Stimulated activated CD8-positive, alpha-beta memory T cell treated with anti-CD3 and anti-CD28 coated beads, Interleukin-4, amount 100 ng/mL, for 1 hour (primary cell): ENCODE measurements around the gene KCNIP3.
"Not testable (repeated sequence)": the region's sequence is repeated elsewhere in the genome, so short reads cannot be mapped to it uniquely, and the experiment has no call there.

Experiments
- DNase-seq, 2 donors: peaks; one replicate each; pipeline ENCODE4 v3.0.0-alpha.2; 2020; ENCODE audit warnings: low read depth in 2 of 2, low spot score in 1 of 2

The KCNIP3 gene

DNA sequence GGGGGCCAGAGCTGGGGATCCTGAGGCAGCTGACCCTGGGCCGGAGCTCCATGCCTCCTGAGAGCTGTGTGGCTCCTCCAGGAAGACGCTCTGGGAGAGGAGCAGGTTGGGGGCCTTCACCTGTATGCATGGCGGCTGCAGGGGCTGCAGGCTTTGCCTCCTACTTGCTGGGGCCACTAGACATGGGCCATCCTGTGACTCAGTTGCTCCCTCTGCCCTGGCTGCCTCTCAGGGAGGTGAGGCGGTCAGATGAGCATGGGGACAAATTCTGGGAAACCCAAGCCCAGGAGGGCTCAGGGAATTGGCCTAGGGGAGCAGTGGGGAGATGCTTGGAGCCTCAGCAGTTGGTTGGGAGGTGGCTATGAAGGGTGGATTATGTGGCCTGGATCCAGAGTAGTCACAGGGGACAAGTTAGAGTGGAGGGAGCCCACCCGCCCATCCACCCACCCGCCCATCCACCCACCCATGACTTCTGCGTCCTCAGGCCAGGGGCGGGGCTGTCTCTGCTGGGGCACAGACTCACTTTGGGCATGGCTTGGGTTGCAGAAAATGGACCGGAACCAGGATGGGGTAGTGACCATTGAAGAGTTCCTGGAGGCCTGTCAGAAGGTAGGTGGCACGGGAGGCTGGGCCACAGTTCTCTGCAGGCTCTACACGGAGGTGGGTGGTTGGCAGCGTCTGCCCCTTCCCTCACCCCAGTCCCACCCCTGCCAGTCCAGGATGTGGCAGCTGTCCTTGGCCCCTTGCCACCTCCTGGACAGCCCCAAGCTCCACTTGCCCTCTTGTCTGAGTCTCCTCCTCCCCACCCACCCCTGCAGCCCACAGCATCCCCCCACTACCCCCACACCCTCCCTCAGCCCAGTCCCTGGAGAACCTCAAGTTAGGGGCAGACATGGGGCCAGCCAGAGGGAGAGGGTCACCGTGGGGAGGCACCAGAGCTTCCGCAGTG, 85.8 kb downstream of the KCNIP3 start:
- DNase-seq: no peak

DNA sequence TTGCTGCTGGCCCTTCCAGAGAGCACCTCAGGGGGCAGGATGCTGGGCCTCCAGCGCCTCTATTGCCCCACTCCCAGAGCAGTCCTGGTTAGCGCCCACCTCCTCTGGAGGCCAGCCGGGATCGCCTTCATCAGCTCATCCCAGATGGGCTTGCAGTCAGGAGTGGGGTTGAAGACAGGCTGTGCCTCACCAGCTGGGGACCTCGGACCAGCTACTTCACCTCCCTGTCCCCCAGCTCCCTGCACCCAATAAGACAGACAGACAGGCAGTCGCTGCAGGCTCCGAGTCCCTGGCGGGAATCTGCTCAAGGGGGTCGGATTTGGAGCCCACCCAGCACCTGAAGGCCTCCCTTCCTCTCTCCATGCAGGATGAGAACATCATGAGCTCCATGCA, 86.5 kb downstream of the KCNIP3 start:
- no peak for DNase-seq

DNA sequence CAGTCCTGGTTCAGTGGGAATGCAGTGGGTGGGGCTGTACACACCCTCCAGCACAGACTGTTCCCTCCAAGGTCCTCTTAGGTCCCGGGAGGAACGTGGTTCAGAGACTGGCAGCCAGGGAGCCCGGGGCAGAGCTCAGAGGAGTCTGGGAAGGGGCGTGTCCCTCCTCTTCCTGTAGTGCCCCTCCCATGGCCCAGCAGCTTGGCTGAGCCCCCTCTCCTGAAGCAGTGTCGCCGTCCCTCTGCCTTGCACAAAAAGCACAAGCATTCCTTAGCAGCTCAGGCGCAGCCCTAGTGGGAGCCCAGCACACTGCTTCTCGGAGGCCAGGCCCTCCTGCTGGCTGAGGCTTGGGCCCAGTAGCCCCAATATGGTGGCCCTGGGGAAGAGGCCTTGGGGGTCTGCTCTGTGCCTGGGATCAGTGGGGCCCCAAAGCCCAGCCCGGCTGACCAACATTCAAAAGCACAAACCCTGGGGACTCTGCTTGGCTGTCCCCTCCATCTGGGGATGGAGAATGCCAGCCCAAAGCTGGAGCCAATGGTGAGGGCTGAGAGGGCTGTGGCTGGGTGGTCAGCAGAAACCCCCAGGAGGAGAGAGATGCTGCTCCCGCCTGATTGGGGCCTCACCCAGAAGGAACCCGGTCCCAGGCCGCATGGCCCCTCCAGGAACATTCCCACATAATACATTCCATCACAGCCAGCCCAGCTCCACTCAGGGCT, 87.9 kb downstream of the KCNIP3 start:
- no peak for DNase-seq

DNA sequence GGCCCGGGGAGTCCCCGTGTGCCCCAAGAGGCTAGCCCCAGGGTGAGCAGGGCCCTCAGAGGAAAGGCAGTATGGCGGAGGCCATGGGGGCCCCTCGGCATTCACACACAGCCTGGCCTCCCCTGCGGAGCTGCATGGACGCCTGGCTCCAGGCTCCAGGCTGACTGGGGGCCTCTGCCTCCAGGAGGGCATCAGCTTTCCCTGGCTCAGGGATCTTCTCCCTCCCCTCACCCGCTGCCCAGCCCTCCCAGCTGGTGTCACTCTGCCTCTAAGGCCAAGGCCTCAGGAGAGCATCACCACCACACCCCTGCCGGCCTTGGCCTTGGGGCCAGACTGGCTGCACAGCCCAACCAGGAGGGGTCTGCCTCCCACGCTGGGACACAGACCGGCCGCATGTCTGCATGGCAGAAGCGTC, 88.4 kb downstream of the KCNIP3 start:
- no peak for DNase-seq

DNA sequence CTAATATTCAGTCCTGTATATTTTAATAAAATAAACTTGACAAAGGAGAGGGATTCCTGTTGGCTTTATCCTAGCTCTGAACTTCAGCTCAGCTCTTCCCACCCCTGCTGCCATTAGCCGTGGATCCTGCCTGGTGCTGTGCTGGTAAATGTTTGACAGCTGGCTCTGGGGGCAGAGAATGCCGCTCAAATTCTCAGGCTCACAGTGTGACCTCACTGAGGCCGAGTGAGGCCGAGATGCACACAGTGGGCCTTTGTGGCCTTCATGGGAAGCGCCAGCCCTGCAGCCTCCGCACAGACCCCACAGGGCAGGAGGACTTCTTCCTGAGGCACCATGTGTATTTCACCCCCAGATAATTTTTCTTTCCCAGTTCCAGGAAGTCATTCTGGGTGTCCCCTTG, 88.9 kb downstream of the KCNIP3 start:
- DNase-seq: no peak

DNA sequence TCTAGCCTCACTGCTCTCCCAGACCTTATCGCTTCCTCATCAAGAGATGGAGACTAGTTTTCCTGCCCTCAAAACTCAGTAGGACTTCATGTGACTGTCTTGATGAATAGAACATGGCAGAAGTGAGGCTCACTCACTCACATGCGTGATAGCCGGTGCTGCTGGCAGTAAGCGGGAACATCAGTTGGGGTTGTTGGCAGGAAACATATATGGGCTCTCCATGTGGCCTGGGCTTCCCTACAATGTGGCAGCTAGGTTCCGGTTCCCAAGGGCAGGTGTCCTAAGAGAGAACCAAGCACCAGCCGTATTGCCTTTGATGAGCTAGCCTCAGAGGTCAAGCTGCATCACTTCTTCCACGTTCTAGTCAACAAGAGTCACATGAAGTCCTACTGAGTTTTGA, 90.2 kb downstream of the KCNIP3 start:
- no peak for DNase-seq

DNA sequence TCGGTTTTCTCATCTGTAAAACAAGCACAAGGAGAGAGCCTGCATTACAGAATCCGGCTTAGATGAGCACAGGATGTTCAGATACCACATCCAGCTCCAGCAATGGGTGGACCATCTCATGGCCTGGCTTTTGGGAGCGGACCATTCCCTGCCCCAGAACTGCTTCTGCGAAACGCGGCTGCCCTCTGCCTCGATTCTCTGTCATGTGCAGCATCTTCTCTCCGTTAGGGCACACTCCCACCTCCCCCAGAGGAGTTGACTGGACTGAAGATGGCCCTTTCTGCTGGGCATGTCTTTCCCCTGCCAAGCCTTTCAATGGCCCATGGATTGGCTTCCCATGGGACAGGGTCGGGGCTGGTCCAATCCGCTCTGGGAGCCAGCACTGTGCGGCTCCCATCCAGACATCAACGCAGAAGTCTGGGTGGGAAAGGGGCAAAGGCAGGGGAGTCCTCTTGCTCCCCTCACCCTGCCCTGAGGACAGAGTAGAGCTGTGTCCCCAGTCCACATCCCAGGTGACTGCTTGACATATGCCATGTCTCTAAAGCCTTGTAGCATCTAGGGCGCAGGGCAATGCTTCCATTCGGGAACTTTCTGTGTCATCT, 91.0 kb downstream of the KCNIP3 start:
- no peak for DNase-seq

DNA sequence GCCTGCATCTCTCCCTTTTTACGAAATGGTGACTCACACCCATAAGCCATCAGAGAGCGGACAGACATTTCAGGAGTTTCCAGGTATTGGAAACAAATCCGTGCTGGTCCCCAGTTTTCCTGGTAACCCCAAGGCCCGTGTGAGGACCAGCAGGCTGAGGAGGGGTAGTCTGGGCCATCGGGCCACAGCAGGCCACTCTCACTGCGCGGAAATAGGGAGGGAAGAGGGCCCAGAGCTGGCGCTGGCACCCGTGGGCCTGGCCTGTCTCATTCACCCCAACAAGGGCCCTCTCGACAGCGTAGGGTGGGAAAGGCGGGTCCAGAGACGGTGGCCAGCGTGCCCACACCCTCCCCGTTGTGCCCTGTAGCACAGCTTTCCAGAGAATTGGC, 91.7 kb downstream of the KCNIP3 start:
- DNase-seq: no peak

DNA sequence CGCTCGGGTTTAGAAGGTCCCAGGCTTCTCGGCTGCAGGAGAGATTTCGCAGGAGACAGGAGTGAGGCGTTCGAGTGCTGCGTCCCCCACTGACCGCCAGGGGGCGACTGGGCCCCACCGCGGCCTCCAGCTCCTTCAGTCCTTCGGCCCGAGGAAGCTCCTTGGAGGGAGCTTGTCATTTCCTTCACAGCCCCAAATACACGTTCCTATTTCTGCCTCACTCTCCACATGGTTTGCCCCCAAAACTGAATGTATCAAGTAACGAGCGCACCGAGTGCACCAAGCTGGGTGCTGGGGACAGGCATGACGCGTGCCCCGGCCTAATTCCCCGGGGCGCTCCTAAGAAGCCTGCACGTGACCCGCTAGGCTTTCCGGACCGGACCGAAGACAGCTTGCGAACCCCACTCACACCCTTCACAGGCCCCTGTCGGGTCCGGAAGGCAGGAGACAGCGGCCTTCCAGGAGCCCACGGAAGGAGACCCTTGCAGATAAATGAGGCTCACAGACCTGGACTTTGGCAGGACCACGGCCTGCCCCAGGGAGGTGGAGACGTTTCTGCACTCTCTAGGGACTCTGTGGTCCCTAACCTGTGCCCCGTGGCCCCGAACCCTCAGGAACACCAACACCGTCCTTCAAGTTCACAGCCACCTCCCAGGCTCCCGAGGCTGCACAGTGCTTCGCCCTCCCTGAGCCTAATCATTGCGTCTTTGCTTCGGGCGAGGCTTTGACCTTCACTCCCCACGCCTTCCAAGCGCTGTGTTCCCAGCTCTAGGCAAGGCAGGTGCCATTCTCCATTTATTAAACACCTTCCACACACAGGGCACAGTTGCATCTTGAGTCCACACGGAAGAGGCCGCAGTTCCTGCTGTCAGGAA, 92.3 kb downstream of the KCNIP3 start:
- DNase-seq: no peak

DNA sequence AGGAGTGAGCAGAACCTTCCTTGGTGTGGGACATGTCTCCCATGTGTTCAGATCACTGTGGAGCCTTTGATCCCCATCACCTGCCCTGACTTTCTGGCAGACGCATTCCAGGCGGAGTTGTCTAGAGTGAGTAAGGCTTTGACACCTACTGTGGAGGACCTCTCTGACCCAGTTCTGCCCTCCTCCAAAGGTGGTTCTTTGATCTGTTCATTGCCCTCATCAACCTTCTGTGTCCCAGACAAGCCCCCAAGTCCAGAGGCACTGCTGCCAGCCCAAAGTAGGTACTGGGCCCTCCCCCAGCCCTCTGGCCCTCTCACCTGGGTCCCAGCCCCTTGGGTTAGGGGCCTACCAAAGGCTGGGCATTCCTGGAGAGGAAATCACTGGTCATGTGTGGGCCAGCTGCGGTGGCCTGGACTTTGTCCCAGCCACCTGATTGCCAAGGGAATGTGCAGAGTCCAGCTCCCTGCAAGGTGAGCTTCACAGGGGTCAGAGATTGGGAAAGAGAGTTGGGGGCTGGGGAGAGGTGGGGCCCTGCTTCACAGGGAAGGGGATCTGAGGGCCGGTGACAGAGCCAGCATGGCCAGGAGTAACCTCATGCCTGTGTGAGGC, 93.2 kb downstream of the KCNIP3 start:
- DNase-seq: no peak

DNA sequence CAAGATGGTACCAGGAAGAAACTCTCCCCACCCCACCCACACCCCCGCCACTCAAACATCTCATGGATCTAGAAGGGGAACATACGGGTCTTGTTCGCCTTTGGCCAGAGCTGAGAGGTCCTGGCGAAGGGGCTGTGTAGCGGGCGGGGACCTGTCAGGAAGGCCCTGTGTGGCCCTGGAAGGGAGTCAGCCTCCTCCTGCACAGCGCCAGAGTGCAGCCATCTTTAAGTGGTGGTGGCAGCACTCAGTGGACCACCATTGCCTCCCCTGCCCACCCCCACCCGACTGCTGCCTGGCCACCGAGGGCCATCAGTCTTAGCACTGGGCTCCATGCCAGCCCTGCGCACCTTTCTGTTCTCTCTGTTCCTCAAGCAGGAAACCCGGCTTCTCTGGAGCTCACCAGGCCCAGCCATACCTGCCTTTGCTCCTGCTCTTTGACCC, 93.8 kb downstream of the KCNIP3 start:
- no peak for DNase-seq

DNA sequence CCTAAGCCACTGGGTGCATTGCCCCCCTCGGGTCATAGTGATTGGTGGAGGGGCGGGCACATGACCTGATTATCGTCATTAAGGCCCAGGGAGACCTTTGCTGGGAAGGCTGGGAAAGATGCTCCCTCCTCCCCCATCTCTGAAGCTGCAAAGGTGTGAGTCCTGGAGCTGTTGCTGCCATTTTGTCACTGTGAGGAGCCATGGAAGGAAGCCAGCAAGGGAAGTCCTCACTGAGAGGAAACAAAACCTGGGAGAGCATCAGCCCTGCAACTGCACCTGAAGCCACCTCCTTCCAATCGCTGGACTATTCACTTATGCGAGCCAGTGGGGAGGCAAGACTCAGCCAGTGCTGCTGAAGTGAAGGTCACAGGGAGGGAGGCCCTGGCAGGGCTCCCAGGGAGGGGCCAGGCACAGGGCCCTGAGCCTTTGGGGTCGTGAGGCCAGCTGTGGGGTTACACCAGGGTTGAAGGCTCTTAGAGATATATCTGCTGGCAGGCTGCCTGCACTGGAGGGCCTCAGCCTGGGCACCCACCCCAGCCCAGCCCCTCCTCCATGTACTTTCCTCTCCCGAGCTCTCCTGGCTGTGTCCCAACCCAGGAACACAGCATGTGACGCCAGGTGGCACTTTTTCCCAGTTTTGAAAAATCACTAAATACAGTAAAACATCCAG, 94.6 kb downstream of the KCNIP3 start:
- DNase-seq: no peak

DNA sequence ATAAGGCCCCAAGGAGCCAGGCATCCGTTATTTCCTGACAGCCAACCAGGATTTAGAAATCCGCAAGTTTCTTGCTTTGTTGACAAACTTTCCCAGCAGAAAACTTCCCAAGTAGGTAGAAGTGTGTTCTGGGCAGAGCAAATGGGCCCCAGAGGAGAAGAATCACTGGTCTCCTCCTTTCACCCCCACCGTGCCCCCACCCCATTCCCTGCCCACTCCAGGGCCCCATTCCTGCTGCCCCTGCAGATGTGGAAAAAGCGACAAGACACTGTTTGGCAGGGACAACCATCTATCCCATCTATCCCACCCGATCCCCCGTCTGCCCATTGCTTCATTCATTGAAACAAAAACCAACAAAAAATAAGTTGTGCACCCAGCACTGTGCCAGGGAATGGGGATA, 95.2 kb downstream of the KCNIP3 start:
- DNase-seq: no peak

DNA sequence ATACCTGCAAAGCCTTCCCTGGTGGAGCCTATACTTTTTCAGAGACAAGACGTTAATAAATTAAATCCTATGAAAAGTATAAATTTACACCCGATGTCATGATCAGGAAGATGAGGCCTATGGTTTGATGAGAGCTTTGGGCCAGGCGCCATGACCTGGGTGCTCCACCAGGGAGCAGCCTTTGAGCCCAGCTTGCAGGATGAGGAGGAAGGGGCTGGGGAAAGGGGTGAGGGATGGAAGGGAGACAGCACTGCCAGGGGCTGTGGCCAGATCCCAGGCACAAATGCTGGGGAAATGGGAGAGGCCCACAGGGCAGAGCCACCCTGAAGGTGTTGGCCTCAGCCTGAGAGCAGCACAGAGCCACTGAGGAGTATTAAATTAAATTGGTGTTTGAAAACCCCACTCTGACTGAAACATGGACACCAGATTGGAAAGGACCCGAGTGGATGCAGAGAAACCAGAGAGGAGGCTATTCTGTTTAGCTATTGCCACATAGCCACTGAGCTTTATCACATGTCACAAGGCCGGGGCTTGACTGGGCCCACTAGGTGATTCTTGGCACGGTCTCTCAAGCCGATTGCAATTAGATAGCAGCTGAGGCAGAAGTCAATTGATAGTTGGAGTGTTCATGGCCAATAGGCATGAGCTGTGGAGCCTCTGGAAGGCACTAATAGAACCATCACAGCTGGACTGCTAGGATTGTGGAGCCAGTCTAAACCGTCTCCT, 95.7 kb downstream of the KCNIP3 start:
- DNase-seq: no peak

DNA sequence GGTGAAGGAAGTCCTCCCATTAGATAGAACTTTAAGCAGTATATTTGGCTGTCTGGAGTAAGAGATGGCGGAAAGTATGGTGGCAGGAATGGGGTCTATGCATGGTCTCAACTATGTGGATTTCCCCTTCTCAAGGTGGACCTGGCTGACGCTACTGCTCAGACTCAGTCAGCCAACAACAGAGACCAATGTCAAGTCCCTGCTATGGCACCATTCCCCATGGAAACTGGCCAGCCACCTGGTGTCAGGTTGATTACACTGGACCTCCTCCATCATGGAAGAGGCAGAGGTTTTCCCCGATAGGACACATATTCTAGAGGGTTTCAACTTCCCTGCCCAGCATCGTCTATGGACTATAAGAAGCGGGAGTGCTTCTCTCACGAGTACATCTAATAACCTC, 96.8 kb downstream of the KCNIP3 start:
- DNase-seq: no peak

DNA sequence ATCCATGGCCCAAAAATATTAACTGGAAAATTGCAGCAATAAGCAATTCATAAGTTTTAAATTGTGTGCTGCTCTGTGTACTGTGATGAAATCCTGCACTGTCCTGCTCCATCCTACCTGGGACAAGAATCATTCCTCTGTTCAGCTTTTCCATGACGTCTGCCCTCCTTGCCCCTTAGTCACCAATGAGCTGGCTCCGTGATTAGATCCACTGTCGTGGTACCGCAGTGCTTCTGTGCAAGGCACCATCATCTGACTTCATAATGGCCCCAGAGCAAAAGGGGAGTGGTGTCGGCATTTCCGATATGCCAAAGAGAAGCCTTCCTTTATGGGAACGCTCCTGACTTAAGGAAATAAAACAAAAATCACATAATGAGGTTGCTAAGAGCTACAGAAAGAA, 101.9 kb downstream of the KCNIP3 start:
- no peak for DNase-seq

DNA sequence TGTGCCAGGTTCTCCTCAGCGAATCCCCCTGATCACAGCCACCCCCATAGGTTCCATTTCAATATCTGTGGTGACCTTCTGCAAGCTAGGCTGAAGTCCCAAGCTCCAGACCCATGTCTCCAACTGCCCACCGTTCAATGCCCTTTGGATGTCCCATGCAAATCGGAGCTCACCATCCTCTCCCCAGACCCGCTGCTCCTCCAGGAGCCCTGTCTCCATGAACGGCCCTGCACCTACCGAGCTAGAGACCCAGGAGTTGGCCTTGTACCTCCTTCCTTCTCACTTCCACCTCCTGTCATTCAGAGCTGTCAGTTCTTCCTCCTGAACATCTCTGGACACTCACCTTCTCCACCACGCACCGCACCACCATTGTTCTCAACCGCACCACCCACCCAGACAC, 104.3 kb downstream of the KCNIP3 start:
- DNase-seq: no peak

DNA sequence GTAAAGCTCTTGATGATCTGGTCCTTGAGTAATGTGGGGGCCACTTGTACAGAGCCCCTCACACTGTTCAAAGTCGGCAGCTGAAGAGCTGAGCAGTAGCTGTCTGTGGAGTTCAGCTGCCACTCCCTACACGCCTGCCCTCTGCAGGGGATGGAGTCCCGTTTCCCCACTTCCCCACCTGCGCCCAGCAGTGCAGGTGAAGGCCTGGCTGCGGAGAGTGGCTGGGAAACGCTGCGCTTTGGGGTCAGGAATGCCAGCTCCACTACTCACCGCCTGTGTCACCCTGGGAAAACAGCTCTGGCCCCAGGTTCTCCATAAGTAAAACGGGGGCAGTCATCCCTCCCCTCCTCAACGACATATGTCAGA, 104.8 kb downstream of the KCNIP3 start:
- DNase-seq: not testable (repeated sequence)

DNA sequence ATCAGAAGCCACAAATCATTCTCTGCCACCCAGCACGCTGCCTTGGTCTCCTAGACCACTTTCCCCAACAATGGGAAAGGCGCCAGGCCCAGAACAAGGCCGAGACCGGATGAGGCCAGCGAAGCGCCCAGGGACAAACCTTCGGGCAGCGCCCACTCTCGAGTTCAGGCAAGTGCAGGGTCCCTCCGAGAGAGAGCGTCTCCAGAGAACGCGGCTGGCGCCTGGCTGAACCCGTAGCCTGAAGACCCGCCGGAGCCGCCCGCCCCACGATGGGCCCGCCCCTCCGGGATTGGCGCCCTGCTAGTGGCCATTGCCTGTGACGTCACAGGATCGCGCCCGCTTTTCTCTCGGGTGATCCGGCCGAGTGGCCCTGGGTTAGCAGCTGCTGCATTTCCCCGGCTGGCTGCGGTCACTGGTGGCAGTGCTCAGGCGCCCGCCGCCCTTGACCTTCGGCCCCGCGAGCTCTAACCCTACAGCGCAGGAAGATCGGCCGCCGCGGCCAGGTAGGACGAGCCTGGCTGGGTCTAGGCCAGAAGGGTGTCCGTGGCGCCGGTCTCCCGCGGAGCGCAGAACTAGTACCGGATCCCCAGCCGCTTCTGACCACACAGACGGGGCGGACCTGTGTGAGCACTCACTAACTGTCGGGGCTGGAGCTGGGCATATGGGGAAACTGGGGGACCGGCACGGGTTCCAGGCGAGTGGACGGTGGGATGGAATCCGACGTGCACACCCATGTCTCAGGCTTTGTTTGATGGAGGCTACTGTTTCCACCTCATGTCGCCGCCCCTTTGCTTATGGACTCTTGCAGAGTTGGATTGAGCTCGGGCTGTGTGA, 105.4 kb downstream of the KCNIP3 start, which contains the start of gene FAHD2A:
FAHD2A (plus strand) TSS at position 339 of the 834 bp plus-strand sequence. CDS start 2,851 bp downstream, outside the sequence.
- DNase-seq: peak; percentile 88 to 89
